BLaER1 (cell line): ENCODE data around the gene PLXNB1.

ENCODE experiments used
- H3K27ac ChIP-seq: shearing (Covaris generic); formaldehyde crosslinking; 2 replicates; pipeline ENCODE4 v1.8.1; 2022
- H3K27me3 ChIP-seq: shearing (Covaris generic); formaldehyde crosslinking; 2 replicates; pipeline ENCODE4 v1.8.1; 2022
- H3K36me3 ChIP-seq: shearing (Covaris generic); formaldehyde crosslinking; 2 replicates; pipeline ENCODE4 v1.8.1; 2022
- H3K4me1 ChIP-seq: shearing (Covaris generic); formaldehyde crosslinking; 2 replicates; pipeline ENCODE4 v1.8.1; 2022
- H3K4me2 ChIP-seq: shearing (Covaris generic); formaldehyde crosslinking; 2 replicates; pipeline ENCODE4 v1.8.1; 2022
- H3K4me3 ChIP-seq: shearing (Covaris generic); formaldehyde crosslinking; 2 replicates; pipeline ENCODE4 v1.8.1; 2022
- H3K9ac ChIP-seq: shearing (Covaris generic); formaldehyde crosslinking; 2 replicates; pipeline ENCODE4 v1.8.1; 2022
- H3K9me3 ChIP-seq: shearing (Covaris generic); formaldehyde crosslinking; 2 replicates; pipeline ENCODE4 v1.8.1; 2022
- H4K20me1 ChIP-seq: shearing (Covaris generic); formaldehyde crosslinking; 2 replicates; pipeline ENCODE4 v1.8.1; 2022
- Cebpa-rat ChIP-seq: shearing (Covaris generic); IDR thresholded peaks from 2 replicates; pipeline ENCODE4 v1.8.1; 2022

PLXNB1 gene

DNA sequence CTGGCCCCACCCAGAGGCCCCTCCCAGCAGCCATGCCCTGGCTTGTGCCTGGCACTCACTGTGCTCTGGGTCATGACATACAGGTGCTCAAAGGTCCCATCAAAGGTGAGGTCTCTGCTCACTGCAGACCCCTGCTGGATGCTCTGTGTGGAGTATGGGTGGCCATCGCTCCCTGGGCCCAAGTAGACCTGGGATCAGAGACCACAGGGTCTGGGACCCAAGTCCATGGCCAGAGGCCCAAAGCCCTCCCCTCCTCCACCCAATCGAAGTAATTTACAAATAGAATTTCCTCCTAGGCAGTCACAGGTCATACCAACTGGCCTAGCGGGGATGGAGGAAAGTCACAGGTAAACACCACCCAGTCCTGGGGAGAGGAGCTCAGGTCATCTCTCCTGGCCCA lies 7.6 kb downstream of the PLXNB1 start:
- H3K36me3 ChIP-seq = peaks cover 82% of the 10 kb centered on the region
- peak overlapping the region; percentile 62 for H3K27ac ChIP-seq
- no peaks in the 10 kb centered on the region for H3K9me3 ChIP-seq
- peaks cover 99% of the 10 kb centered on the region for H4K20me1 ChIP-seq
- TF ChIP-seq Cebpa-rat = no peak
- peaks cover 57% of the 10 kb centered on the region for H3K4me1 ChIP-seq
- peak overlapping the region; percentile 41; the same call in 1 of the 2 replicates for H3K9ac ChIP-seq
- H3K4me2 ChIP-seq = peak overlapping the region; percentile 98
- no peak overlapping the region for H3K4me3 ChIP-seq
- no peaks in the 10 kb centered on the region for H3K27me3 ChIP-seq

DNA sequence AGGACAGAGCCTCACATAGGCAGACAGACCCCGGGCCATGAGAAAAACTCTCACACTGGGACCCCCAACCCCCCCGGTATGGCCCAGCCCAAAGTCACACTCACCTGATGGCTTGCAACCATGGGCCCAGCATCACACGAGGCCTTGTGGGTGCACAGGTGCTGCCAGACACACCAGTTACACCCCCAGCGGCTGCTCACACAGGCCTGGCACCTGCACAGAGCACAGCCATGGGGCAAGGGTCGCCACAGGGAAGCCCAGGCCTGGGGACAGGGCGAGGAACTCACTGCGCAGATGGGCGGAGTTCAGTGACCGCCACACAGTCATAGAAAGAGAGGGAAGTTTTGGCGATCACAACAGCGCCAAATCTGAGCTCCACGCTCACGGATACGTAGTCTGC lies 9.3 kb downstream of the PLXNB1 start:
- Histone ChIP-seq H3K27me3 (no peaks in the 10 kb centered on the region), H3K9ac (no peak overlapping the region), H3K36me3 (peaks cover 99% of the 10 kb centered on the region), H3K27ac (no peak overlapping the region), H4K20me1 (peaks cover 100% of the 10 kb centered on the region), H3K4me1 (peaks cover 40% of the 10 kb centered on the region), H3K9me3 (no peaks in the 10 kb centered on the region), H3K4me3 (no peak overlapping the region), H3K4me2 (no peak overlapping the region)
- TF ChIP-seq Cebpa-rat = no peak

DNA sequence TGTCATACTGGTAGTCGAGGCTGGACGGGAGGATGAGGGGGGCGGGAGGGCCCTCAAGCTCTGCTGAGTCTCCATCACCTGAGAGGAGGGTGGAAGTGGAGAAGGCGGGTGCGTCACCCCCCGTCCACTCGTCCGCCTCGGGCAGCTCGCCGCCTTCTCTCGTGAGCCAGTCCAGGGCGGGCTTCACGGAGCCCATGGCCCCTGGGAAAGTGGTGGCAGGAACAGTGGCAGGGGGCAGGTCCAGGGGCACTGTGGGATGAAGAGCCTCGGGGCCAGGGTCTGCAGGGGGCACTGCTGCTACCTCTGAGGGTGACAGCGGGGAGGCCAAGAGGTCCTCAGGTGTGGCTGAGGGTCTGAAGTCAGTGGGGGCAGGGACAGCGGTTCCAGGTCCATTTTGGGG lies 10.3 kb downstream of the PLXNB1 start:
- Histone ChIP-seq H3K27ac (no peak overlapping the region), H3K4me2 (no peak overlapping the region), H3K4me3 (no peak overlapping the region), H3K4me1 (peaks cover 30% of the 10 kb centered on the region), H4K20me1 (peaks cover 100% of the 10 kb centered on the region), H3K9ac (no peak overlapping the region), H3K27me3 (no peaks in the 10 kb centered on the region), H3K36me3 (peaks cover 99% of the 10 kb centered on the region), H3K9me3 (no peaks in the 10 kb centered on the region)
- no peak for TF ChIP-seq Cebpa-rat

DNA sequence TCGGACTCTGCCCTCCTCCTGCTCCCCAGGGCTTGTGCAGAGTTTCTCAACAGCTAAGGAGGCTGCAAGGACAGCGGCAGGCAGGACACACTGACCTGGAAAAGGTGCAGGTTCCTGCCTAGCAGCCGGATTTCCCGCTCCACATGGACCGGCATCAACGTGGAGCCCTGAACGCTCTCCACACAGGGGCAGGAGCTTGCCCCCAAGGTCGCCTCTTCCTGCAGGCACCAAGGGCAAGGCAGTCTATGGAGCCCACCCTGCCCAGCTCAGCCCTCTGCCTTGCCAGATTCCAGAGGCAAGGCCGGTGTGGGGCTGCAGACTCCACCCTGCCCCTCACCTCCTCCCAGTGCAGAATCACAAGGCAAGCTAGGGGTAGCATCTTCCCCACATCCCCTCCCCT lies 10.7 kb downstream of the PLXNB1 start:
- Histone ChIP-seq H3K27ac (0 out of 2 replicates have a peak overlapping the region, but pooled peaks have one; percentile 13), H3K4me2 (no peak overlapping the region), H3K4me1 (peaks cover 27% of the 10 kb centered on the region), H3K27me3 (no peaks in the 10 kb centered on the region), H3K36me3 (peaks cover 99% of the 10 kb centered on the region), H3K4me3 (no peak overlapping the region), H3K9ac (no peak overlapping the region), H3K9me3 (no peaks in the 10 kb centered on the region), H4K20me1 (peaks cover 100% of the 10 kb centered on the region)
- no peak for TF ChIP-seq Cebpa-rat

DNA sequence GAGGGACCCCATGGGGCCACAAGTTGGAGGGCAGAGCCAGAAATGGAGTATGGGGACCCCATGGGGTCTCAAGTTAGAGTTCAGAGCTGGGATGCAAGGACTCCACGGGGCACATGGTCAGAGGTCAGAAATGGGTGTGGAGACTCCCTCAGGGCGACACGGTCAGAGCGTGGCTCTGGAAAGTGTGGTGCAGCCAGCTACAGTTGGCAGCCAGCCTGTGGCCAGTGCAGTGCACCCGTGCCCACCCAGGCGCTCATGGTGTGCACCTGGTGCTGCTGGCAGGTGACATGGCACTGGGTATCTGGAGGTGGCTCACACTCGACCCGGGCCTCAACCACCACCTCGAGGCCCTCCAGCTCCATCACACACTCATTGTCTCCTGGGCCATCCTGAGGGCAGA lies 11.2 kb downstream of the PLXNB1 start:
- H3K4me1 ChIP-seq = peaks cover 27% of the 10 kb centered on the region
- H3K4me2 ChIP-seq = no peak overlapping the region
- H3K27me3 ChIP-seq = no peaks in the 10 kb centered on the region
- H3K27ac ChIP-seq = no peak overlapping the region
- peaks cover 99% of the 10 kb centered on the region for H3K36me3 ChIP-seq
- H3K9me3 ChIP-seq = no peaks in the 10 kb centered on the region
- H4K20me1 ChIP-seq = peaks cover 100% of the 10 kb centered on the region
- no peak for TF ChIP-seq Cebpa-rat
- H3K9ac ChIP-seq = no peak overlapping the region
- no peak overlapping the region for H3K4me3 ChIP-seq

DNA sequence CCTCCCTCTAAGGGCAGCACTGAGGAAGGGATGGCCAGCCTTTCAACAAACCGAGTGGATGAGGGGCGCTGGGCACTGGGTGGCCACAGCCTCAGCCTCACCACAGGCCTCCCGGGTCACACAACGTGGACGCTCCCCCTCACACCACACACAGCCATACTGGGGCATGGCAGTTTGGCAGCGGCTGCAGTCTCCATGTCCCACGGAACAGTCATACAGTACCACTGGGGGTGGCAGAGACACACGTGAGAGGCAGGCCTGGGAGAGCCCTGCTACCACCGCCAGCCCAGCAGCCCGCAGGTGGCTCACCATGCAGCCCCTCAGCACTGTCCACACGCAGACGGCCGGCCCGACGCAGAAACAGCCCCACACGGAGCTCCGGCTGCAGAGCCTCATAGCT lies 11.7 kb downstream of the PLXNB1 start:
- Histone ChIP-seq H4K20me1 (peaks cover 98% of the 10 kb centered on the region), H3K36me3 (peaks cover 99% of the 10 kb centered on the region), H3K27me3 (no peaks in the 10 kb centered on the region), H3K4me1 (peaks cover 27% of the 10 kb centered on the region), H3K9me3 (no peaks in the 10 kb centered on the region), H3K4me3 (no peak overlapping the region), H3K4me2 (no peak overlapping the region), H3K9ac (no peak overlapping the region), H3K27ac (no peak overlapping the region)
- no peak for TF ChIP-seq Cebpa-rat

DNA sequence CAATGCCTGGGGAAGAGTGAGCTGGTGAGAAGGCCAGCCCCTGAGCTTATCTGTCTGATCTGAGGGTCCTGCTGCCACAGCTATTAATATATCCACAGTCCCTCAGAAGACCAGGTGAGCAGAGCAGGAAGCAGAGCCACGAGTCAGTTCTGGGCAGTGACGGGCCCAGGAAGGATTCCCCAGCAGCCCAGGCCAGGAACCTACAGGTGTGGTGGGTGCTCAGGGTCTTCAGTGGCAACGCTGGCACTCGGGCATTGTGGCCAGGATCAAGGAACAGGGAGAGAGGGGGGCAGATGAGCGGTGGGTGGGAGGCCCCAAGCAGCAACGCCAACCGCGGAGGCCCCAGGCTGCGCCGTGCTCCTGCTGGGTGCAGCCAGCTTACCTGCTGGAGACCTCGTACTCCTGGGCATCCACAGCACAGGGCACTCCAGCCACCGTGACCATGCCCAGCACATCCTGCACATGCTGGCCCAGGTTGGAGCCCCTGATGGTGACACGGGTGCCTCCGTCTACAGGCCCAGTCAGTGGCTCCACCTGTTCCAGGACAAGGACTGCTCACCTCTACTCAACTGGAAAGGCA lies 12.3 kb downstream of the PLXNB1 start:
- Histone ChIP-seq H3K9me3 (no peaks in the 10 kb centered on the region), H3K27me3 (no peaks in the 10 kb centered on the region), H3K4me2 (no peak overlapping the region), H3K4me3 (no peak overlapping the region), H3K36me3 (peaks cover 99% of the 10 kb centered on the region), H3K4me1 (peaks cover 23% of the 10 kb centered on the region), H4K20me1 (peaks cover 98% of the 10 kb centered on the region), H3K27ac (no peak overlapping the region), H3K9ac (no peak overlapping the region)
- no peak for TF ChIP-seq Cebpa-rat

DNA sequence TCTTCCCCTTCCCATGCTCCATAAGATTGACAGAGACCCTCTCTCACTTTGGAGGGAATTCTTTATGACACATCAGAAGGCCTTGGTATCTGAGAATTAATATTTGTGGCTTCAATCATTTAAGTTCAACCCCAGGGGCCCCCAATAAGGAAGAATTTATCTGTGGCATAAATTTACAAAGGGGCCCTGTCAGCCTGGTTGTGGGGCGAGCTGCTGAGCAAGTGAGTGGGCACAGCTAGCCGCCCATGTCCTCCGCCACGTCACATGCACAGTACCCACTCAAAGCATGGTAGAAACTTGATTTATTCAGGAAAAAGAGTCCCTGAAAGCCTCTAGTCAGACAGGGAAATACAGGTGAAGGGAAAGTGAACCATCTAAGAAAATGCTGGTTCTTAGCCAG lies 13.3 kb downstream of the PLXNB1 start:
- Histone ChIP-seq H3K36me3 (peaks cover 99% of the 10 kb centered on the region), H3K4me1 (peaks cover 12% of the 10 kb centered on the region), H3K4me3 (no peak overlapping the region), H3K4me2 (no peak overlapping the region), H3K27ac (no peak overlapping the region), H4K20me1 (peaks cover 96% of the 10 kb centered on the region), H3K9ac (no peak overlapping the region), H3K9me3 (no peaks in the 10 kb centered on the region), H3K27me3 (no peaks in the 10 kb centered on the region)
- no peak for TF ChIP-seq Cebpa-rat

DNA sequence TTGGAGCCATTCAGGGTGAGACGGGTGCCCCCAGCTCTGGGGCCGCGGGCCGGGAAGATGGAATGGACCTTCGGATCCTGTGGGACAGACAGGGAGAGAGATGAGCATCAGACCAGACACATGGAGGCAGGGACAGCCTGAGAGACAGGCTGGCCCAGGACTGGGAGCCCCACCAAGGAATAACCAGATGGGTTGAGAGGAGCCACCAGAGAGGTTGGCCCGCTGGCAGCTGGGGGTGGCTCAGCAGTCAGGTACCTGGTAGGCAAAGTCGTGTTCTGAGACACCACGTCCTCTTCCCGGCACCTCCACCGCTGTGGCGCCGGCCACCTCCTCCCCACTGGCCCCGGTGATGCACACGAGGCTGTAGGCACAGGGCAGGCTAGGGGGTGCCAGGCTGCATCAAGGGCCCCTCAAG lies 13.8 kb downstream of the PLXNB1 start:
- Histone ChIP-seq H3K4me1 (peaks cover 12% of the 10 kb centered on the region), H4K20me1 (peaks cover 96% of the 10 kb centered on the region), H3K27ac (no peak overlapping the region), H3K4me3 (no peak overlapping the region), H3K27me3 (no peaks in the 10 kb centered on the region), H3K36me3 (peaks cover 99% of the 10 kb centered on the region), H3K9ac (no peak overlapping the region), H3K4me2 (no peak overlapping the region), H3K9me3 (no peaks in the 10 kb centered on the region)
- TF ChIP-seq Cebpa-rat = no peak

DNA sequence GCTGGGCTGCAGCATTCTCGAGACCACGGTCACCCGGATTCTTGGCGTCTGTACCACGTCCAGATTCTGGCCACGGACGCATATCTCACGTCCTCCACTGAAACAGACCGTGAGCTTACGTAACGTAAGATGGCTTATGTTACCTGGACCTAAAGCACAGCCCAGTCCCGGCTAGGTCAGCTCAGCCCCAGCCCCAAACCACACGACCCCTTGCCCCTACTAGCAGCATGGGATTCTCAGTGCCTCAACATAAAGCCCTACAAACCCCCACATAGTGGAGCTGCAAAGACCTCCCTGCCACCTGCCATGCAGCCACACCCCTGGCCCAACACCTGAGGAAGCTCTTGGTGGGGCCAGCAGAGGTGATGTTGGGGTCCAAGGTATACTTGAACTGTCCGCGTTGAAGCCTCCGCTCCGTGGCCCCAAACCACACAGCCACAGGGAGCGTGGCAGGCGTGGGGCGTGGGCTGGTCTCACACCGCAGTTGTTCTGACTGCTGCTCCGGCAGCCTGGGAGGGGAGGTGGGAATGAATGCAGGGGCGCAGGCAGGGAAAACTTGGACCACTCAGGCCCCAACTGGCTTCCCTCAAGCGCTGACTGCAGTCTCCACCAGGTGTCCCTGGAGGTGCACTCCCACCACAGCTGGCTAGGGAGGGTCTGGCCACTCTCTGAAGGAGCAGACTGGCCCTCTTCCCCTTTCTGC lies 14.5 kb downstream of the PLXNB1 start:
- H3K9ac ChIP-seq = no peak overlapping the region
- H3K4me2 ChIP-seq = no peak overlapping the region
- no peak overlapping the region for H3K4me3 ChIP-seq
- peaks cover 99% of the 10 kb centered on the region for H3K36me3 ChIP-seq
- H4K20me1 ChIP-seq = peaks cover 96% of the 10 kb centered on the region
- H3K9me3 ChIP-seq = no peaks in the 10 kb centered on the region
- TF ChIP-seq Cebpa-rat = no peak
- no peaks in the 10 kb centered on the region for H3K27me3 ChIP-seq
- H3K27ac ChIP-seq = no peak overlapping the region
- peaks cover 12% of the 10 kb centered on the region for H3K4me1 ChIP-seq
